Measurements from ENCODE around the gene SLCO2A1.

Gene SLCO2A1

DNA sequence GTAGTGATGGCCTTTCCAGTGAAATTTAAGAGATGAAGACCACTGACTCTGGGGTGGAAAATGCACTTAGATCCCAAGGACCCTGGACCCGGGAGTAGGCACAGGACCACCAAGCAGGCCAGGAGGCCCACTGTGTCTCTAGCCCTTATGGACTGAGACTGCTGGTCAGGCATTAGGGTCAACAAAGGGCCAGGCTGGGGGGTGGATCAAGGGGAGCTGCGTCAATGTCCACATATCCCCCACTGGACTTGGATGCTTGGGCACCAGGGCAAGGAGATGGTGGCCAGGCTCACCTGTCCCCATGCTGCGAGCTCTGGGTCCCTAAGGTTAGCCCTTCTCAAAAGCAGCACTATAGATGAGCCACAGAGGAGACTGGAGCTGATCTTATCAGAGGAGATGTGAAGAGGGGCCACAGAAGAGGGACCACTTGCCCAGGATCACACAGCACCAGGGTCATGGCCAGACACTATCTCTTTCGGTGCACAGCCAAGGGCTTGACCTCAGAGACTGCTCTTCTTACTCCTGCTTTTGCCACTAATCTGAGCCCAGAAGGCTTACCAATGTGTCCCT, 148.8 kb downstream of the SLCO2A1 start:
- no peak for TF ChIP-seq ZNF221 (tag by site-specific recombination; IDR thresholded peaks at IDR 0.05; ENCODE audit: borderline replicate concordance)
- H3K4me1 ChIP-seq (ENCODE audit: control insufficient read depth, insufficient read depth, low read length): no peaks in the 10 kb centered on the region
- no peak overlapping the region for H3K4me3 ChIP-seq (ENCODE audit: low read depth, low read length)
- POLR2A ChIA-PET: no interaction called here
- H3K27ac ChIP-seq (ENCODE audit: extremely low read depth, low read depth, low read length): no peak overlapping the region
- H3K9me3 ChIP-seq (ENCODE audit: control insufficient read depth, insufficient read depth, low read depth, low read length): no peaks in the 10 kb centered on the region
- peaks cover 0 to 9% of the 10 kb centered on the region in 2 experiments; a peak in 1 of 3 replicates for H3K36me3 ChIP-seq (ENCODE audit: control insufficient read depth in 2 of 2, insufficient read depth in 1 of 2, low read length in 2 of 2)
- CTCF ChIA-PET: no interaction called here

GRCh38 chr3:133880287-133880686, 149.4 kb downstream of the SLCO2A1 start:
- ChIA-PET POLR2A (no interaction called here), CTCF (no interaction called here)
- TF ChIP-seq ZBTB21 (tag by site-specific recombination; IDR thresholded peaks at IDR 0.05): no peak
- no peak for TF ChIP-seq ZNF324 (tag by site-specific recombination; IDR thresholded peaks at IDR 0.05)
- no peak for TF ChIP-seq ZNF510 (tag by site-specific recombination; IDR thresholded peaks at IDR 0.05; ENCODE audit: insufficient replicate concordance)
- TF ChIP-seq PRDM4 (tag by site-specific recombination; IDR thresholded peaks at IDR 0.05): no peak
- no peak for TF ChIP-seq ZNF121 (tag by site-specific recombination; IDR thresholded peaks at IDR 0.05)
- no peak for TF ChIP-seq ZBTB49 (tag by site-specific recombination; IDR thresholded peaks at IDR 0.05; ENCODE audit: low read depth)
- TF ChIP-seq WT1 (tag by site-specific recombination; IDR thresholded peaks at IDR 0.05): no peak
- no peak for TF ChIP-seq ZNF776 (tag by site-specific recombination; IDR thresholded peaks at IDR 0.05; ENCODE audit: borderline replicate concordance)
- no peak overlapping the region for H3K4me3 ChIP-seq (ENCODE audit: low read depth, low read length)
- H3K4me1 ChIP-seq (ENCODE audit: control insufficient read depth, insufficient read depth, low read length): no peaks in the 10 kb centered on the region
- H3K9me3 ChIP-seq (ENCODE audit: control insufficient read depth, insufficient read depth, low read depth, low read length): no peaks in the 10 kb centered on the region
- H3K27ac ChIP-seq (ENCODE audit: extremely low read depth, low read depth, low read length): no peak overlapping the region
- peaks cover 0 to 9% of the 10 kb centered on the region in 2 experiments; a peak in 1 of 3 replicates for H3K36me3 ChIP-seq (ENCODE audit: control insufficient read depth in 2 of 2, insufficient read depth in 1 of 2, low read length in 2 of 2)

- CTCF ChIA-PET: no interaction called here
- Histone ChIP-seq H3K27ac (ENCODE audit: extremely low read depth, low read depth, low read length) (no peak overlapping the region), H3K4me1 (ENCODE audit: control insufficient read depth, insufficient read depth, low read length) (no peaks in the 10 kb centered on the region), H3K4me3 (ENCODE audit: low read depth, low read length) (no peak overlapping the region), H3K9me3 (ENCODE audit: control insufficient read depth, insufficient read depth, low read depth, low read length) (no peaks in the 10 kb centered on the region), H3K36me3 (ENCODE audit: control insufficient read depth in 2 of 2, insufficient read depth in 1 of 2, low read length in 2 of 2) (peaks cover 0 to 9% of the 10 kb centered on the region in 2 experiments; a peak in 1 of 3 replicates)
- TF ChIP-seq, protein P1, sequence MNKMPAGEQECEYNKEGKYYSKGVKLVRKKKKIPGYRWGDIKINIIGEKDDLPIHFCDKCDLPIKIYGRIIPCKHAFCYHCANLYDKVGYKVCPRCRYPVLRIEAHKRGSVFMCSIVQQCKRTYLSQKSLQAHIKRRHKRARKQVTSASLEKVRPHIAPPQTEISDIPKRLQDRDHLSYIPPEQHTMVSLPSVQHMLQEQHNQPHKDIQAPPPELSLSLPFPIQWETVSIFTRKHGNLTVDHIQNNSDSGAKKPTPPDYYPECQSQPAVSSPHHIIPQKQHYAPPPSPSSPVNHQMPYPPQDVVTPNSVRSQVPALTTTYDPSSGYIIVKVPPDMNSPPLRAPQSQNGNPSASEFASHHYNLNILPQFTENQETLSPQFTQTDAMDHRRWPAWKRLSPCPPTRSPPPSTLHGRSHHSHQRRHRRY (tag by site-specific recombination; IDR thresholded peaks at IDR 0.05): no peak
- 0 out of 2 replicates have a peak, but pooled peaks have one; percentile 14 for TF ChIP-seq TRIM28 (IDR thresholded peaks at IDR 0.05; ENCODE audit: borderline replicate concordance, low read length)
- peak; percentile 92 for TF ChIP-seq SETDB1 (IDR thresholded peaks at IDR 0.05; ENCODE audit: insufficient read length, low read length)
- POLR2A ChIA-PET: no interaction called here
Observed at GRCh38 chr3:133878518-133878917, 151.2 kb downstream of the SLCO2A1 start.
